ENCODE results near the gene CSNK1A1L. TPM values are rescaled to one million over a fixed set of nuclear protein-coding genes. Genes with fewer than 3 reads are reported as not detected.

CSNK1A1L gene
- total RNA-seq, 4 donors from 2014 or later, result not detected

GRCh38 chr13:37090912-37091311 is 14.6 kb downstream of the CSNK1A1L start:
- Histone ChIP-seq H3K4me1 (no peaks in the 10 kb centered on the region), H3K27me3 (no peaks in the 10 kb centered on the region), H3K4me3 (no peak overlapping the region), H3K27ac (no peak overlapping the region), H3K9me3 (no peaks in the 10 kb centered on the region), H3K36me3 (no peaks in the 10 kb centered on the region)
- no peak for TF ChIP-seq POLR2A (IDR thresholded peaks at IDR 0.05)
- TF ChIP-seq, protein P1, sequence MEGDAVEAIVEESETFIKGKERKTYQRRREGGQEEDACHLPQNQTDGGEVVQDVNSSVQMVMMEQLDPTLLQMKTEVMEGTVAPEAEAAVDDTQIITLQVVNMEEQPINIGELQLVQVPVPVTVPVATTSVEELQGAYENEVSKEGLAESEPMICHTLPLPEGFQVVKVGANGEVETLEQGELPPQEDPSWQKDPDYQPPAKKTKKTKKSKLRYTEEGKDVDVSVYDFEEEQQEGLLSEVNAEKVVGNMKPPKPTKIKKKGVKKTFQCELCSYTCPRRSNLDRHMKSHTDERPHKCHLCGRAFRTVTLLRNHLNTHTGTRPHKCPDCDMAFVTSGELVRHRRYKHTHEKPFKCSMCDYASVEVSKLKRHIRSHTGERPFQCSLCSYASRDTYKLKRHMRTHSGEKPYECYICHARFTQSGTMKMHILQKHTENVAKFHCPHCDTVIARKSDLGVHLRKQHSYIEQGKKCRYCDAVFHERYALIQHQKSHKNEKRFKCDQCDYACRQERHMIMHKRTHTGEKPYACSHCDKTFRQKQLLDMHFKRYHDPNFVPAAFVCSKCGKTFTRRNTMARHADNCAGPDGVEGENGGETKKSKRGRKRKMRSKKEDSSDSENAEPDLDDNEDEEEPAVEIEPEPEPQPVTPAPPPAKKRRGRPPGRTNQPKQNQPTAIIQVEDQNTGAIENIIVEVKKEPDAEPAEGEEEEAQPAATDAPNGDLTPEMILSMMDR (IDR thresholded peaks at IDR 0.05 in 4 of 5, conservative IDR thresholded peaks at IDR 0.05 in 1 of 5), result no peak
- in situ Hi-C loops (cut with MboI; ENCODE audit: low sequenced_read_pairs in 4 of 4), result no loop called here
- DNase-seq, result no peak
- no peak for ATAC-seq
- intact Hi-C loops (cut with DNase I; ENCODE audit: low total_unique reads), result no loop called here

DNA sequence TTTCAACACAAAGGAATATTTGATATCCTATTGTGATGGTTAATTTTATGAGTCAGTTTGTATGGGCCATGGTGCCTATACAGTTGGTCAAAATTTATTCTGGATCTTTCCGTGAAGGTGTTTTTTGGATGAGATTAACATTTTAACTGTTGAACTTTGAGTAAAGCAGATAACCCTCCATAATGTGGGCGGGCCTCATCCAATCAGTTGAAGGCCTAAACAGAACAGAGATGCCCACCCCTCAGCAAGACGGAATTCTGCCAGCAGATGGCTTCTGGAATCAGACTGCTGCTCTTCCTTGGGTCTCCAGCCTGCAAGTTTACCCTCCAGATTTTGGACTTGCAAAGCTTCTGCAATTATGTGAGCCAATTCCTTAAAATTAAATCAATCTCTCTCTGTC is 16.0 kb downstream of the CSNK1A1L start:
- intact Hi-C loops (cut with DNase I; ENCODE audit: low total_unique reads), result no loop called here
- Histone ChIP-seq H3K27me3 (no peaks in the 10 kb centered on the region), H3K27ac (no peak overlapping the region), H3K4me1 (no peaks in the 10 kb centered on the region), H3K4me3 (no peak overlapping the region), H3K36me3 (no peaks in the 10 kb centered on the region), H3K9me3 (no peaks in the 10 kb centered on the region)
- DNase-seq, result no peak
- in situ Hi-C loops (cut with MboI; ENCODE audit: low sequenced_read_pairs in 4 of 4), result no loop called here
- no peak for ATAC-seq
- TF ChIP-seq, protein P1 (IDR thresholded peaks at IDR 0.05 in 4 of 5, conservative IDR thresholded peaks at IDR 0.05 in 1 of 5), result no peak
- no peak for TF ChIP-seq POLR2A (IDR thresholded peaks at IDR 0.05)

DNA sequence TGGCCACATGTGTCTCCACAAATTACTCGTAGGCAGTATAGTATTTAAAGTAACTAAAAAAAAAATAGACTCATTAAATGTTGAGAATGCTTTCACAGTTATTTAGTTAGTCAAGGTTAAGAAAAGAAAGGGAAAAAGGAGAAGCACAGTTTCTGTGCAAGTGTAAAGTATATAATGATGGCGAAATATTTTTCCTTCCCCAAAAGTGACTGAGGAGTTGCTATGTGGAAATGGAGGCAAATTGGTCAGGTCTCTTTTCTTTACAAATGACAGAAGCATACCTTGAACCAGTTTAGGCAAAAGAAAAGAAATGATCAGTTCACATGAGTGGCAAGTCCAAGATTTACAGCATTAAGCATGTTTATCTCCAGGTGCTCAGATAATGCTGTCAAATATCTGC is 18.0 kb downstream of the CSNK1A1L start:
- no peaks in the 10 kb centered on the region for H3K9me3 ChIP-seq
- no peak for TF ChIP-seq POLR2A (IDR thresholded peaks at IDR 0.05)
- TF ChIP-seq, protein P1 (IDR thresholded peaks at IDR 0.05 in 4 of 5, conservative IDR thresholded peaks at IDR 0.05 in 1 of 5), result no peak
- H3K36me3 ChIP-seq, result no peaks in the 10 kb centered on the region
- in situ Hi-C loops (cut with MboI; ENCODE audit: low sequenced_read_pairs in 4 of 4), result no loop called here
- no peak for DNase-seq
- H3K27ac ChIP-seq, result no peak overlapping the region
- intact Hi-C loops (cut with DNase I; ENCODE audit: low total_unique reads), result no loop called here
- H3K4me3 ChIP-seq, result no peak overlapping the region
- H3K27me3 ChIP-seq, result no peaks in the 10 kb centered on the region
- H3K4me1 ChIP-seq, result no peaks in the 10 kb centered on the region
- ATAC-seq, result no peak

GRCh38 chr13:37085606-37086005 is 19.9 kb downstream of the CSNK1A1L start:
- no peaks in the 10 kb centered on the region for H3K4me1 ChIP-seq
- H3K27me3 ChIP-seq, result no peaks in the 10 kb centered on the region
- H3K9me3 ChIP-seq, result no peaks in the 10 kb centered on the region
- TF ChIP-seq, protein P1 (IDR thresholded peaks at IDR 0.05 in 4 of 5, conservative IDR thresholded peaks at IDR 0.05 in 1 of 5), result no peak
- TF ChIP-seq POLR2A (IDR thresholded peaks at IDR 0.05), result no peak
- H3K27ac ChIP-seq, result no peak overlapping the region
- DNase-seq, result no peak
- no peak for ATAC-seq
- no peak overlapping the region for H3K4me3 ChIP-seq
- in situ Hi-C loops (cut with MboI; ENCODE audit: low sequenced_read_pairs in 4 of 4), result no loop called here
- intact Hi-C loops (cut with DNase I; ENCODE audit: low total_unique reads), result no loop called here
- no peaks in the 10 kb centered on the region for H3K36me3 ChIP-seq

DNA sequence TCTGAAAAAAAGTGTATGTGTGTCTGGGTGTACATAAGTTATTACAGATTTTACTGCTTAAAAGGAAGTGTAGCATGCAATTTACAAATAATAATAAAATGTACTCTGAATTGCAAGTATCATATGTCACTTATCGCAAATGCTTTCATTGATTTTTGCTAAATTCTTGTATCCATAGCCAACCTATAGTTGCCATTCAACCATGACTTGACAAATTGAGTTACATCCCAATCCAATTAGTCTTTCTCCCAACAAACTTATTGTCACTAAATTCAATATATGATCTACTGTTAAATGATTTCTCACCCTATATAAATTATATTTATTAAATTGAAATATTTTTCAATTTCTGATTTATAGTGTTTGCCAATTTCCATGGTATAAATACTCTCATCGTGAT is 28.6 kb downstream of the CSNK1A1L start:
- Histone ChIP-seq H3K9me3 (no peaks in the 10 kb centered on the region), H3K4me1 (no peaks in the 10 kb centered on the region), H3K27ac (no peak overlapping the region), H3K27me3 (no peaks in the 10 kb centered on the region), H3K36me3 (no peaks in the 10 kb centered on the region), H3K4me3 (no peak overlapping the region)
- intact Hi-C loops (cut with DNase I; ENCODE audit: low total_unique reads), result loop anchor here (10.0 kb wide), 1 partner anchor 528 kb away; no protein-coding TSS in a partner anchor
- ATAC-seq, result no peak
- no peak for DNase-seq
- TF ChIP-seq POLR2A (IDR thresholded peaks at IDR 0.05), result no peak
- TF ChIP-seq, protein P1 (IDR thresholded peaks at IDR 0.05 in 4 of 5, conservative IDR thresholded peaks at IDR 0.05 in 1 of 5), result no peak
- in situ Hi-C loops (cut with MboI; ENCODE audit: low sequenced_read_pairs in 4 of 4), result no loop called here
